HepG2 (cell line): Measurements from ENCODE around the gene CDK3. TPM values are rescaled to one million over a fixed set of nuclear protein-coding genes. Genes with fewer than 3 reads are reported as not detected.
A peak's percentile ranks its signal among the peaks of the same experiment; 100 is the strongest.

Experiments used
- CBX5 ChIP-seq: sonication (generic); formaldehyde crosslinking; IDR thresholded peaks from 2 replicates; pipeline ENCODE4 v1.4.0; 2020; ENCODE audit warnings: missing genetic modification reagents, borderline replicate concordance
- EZH2 ChIP-seq: conservative IDR thresholded peaks from 2 replicates; pipeline ENCODE4 v1.6.1; 2012; ENCODE audit warnings: mild to moderate bottlenecking, low read depth, low read length, moderate library complexity
- HOXA7 ChIP-seq: sonication (generic); formaldehyde crosslinking; IDR thresholded peaks from 2 replicates; pipeline ENCODE4 v1.8.1; 2022; ENCODE audit warnings: mild to moderate bottlenecking, missing genetic modification reagents, moderate library complexity
- NR3C1 ChIP-seq: sonication (generic); formaldehyde crosslinking; IDR thresholded peaks from 2 replicates; pipeline ENCODE4 v1.4.0; 2020; ENCODE audit warnings: missing genetic modification reagents
- RELA ChIP-seq: sonication (generic); formaldehyde crosslinking; IDR thresholded peaks from 2 replicates; pipeline ENCODE4 v1.4.0; 2020; ENCODE audit warnings: missing genetic modification reagents
- SKI ChIP-seq: fragments of 450-650 bp; IDR thresholded peaks from one replicate; pipeline ENCODE4 v1.6.1; 2018; ENCODE audit warnings: mild to moderate bottlenecking; ENCODE audit not compliant: partially characterized antibody
- SMAD3 ChIP-seq: sonication (generic); formaldehyde crosslinking; IDR thresholded peaks from 2 replicates; pipeline ENCODE4 v1.4.0; 2020; ENCODE audit warnings: missing genetic modification reagents
- SNAI1 ChIP-seq: sonication (generic); formaldehyde crosslinking; IDR thresholded peaks from 2 replicates; pipeline ENCODE4 v1.5.0; 2020; ENCODE audit warnings: mild to moderate bottlenecking, missing genetic modification reagents, borderline replicate concordance
- TSC22D2 ChIP-seq: sonication (generic); formaldehyde crosslinking; IDR thresholded peaks from 2 replicates; pipeline ENCODE4 v1.5.1; 2020; ENCODE audit warnings: missing genetic modification reagents, mild to moderate bottlenecking, borderline replicate concordance
- ZBTB38 ChIP-seq: sonication (generic); formaldehyde crosslinking; IDR thresholded peaks from 2 replicates; pipeline ENCODE4 v1.5.1; 2020; ENCODE audit warnings: mild to moderate bottlenecking, missing genetic modification reagents
- ZFP36 ChIP-seq: fragments of 150-350 bp; IDR thresholded peaks from 2 replicates; pipeline ENCODE4 v1.6.1; 2018; ENCODE audit warnings: borderline replicate concordance, low read length, low read depth; ENCODE audit not compliant: partially characterized antibody
- ZFP37 ChIP-seq: sonication (generic); formaldehyde crosslinking; IDR thresholded peaks from 2 replicates; pipeline ENCODE4 v1.4.0; 2020; ENCODE audit warnings: missing genetic modification reagents, borderline replicate concordance
- ZFP82 ChIP-seq: sonication (generic); formaldehyde crosslinking; IDR thresholded peaks from 2 replicates; pipeline ENCODE4 v1.5.1; 2020; ENCODE audit warnings: mild to moderate bottlenecking, missing genetic modification reagents, borderline replicate concordance
- ZMYM2 ChIP-seq: sonication (generic); formaldehyde crosslinking; IDR thresholded peaks from 2 replicates; pipeline ENCODE4 v1.8.0; 2022; ENCODE audit warnings: mild to moderate bottlenecking, missing genetic modification reagents
- ZNF20 ChIP-seq: sonication (generic); formaldehyde crosslinking; IDR thresholded peaks from 2 replicates; pipeline ENCODE4 v1.4.0; 2020; ENCODE audit warnings: mild to moderate bottlenecking, moderate library complexity, missing genetic modification reagents
- ZNF232 ChIP-seq: sonication (generic); formaldehyde crosslinking; IDR thresholded peaks from 2 replicates; pipeline ENCODE4 v1.4.0; 2020; ENCODE audit warnings: missing genetic modification reagents, borderline replicate concordance
- ZNF235 ChIP-seq: sonication (generic); formaldehyde crosslinking; IDR thresholded peaks from 2 replicates; pipeline ENCODE4 v1.8.1; 2023; ENCODE audit warnings: mild to moderate bottlenecking, missing genetic modification reagents, borderline replicate concordance
- ZNF337 ChIP-seq: sonication (generic); formaldehyde crosslinking; IDR thresholded peaks from 2 replicates; pipeline ENCODE4 v1.5.1; 2020; ENCODE audit warnings: missing genetic modification reagents, low read depth, mild to moderate bottlenecking, borderline replicate concordance
- ZNF446 ChIP-seq: sonication (generic); formaldehyde crosslinking; IDR thresholded peaks from 2 replicates; pipeline ENCODE4 v1.5.0; 2020; ENCODE audit warnings: mild to moderate bottlenecking, missing genetic modification reagents
- ZNF607 ChIP-seq: sonication (generic); formaldehyde crosslinking; IDR thresholded peaks from 2 replicates; pipeline ENCODE4 v1.5.1; 2020; ENCODE audit warnings: missing genetic modification reagents, mild to moderate bottlenecking, borderline replicate concordance
- ZNF703 ChIP-seq: sonication (generic); formaldehyde crosslinking; IDR thresholded peaks from 2 replicates; pipeline ENCODE4 v1.5.1; 2020; ENCODE audit warnings: missing genetic modification reagents, mild to moderate bottlenecking, moderate library complexity, borderline replicate concordance
- ZNF724P ChIP-seq: sonication (generic); formaldehyde crosslinking; IDR thresholded peaks from 2 replicates; pipeline ENCODE4 v1.8.0; 2022; ENCODE audit warnings: missing genetic modification reagents, borderline replicate concordance
- polyA plus RNA-seq, 8 experiments: library from polyadenylated mRNA; depleted of rRNA in 3 of 8; stranded (reverse) in 7 of 8; unstranded in 1 of 8; fragments of >200 nt; fragmentation: Illumina TruSeq in 4 of 8; extraction: Trizol in 4 of 8; gene quantifications; 2 replicates each; pipeline versions ENCODE4 v1.2.1 to v1.2.3, GENCODE V29; 2011 to 2016; ENCODE audit warnings: low read depth in 4 of 8, missing spikeins in 1 of 8, mixed read lengths in 1 of 8; ENCODE audit not compliant: insufficient read depth in 1 of 8
- total RNA-seq, 5 experiments: library from RNA; depleted of rRNA; stranded (reverse); fragments of >200 nt; fragmentation: Illumina TruSeq; extraction: Trizol; gene quantifications; 2 replicates each; pipeline ENCODE4 v1.2.3, GENCODE V29; 2016; ENCODE audit warnings: low read depth in 1 of 5
- TF ChIP-seq, protein P1 (sequence below): sonication (generic); formaldehyde crosslinking; IDR thresholded peaks from 2 replicates; pipeline ENCODE4 v1.4.0; 2020; ENCODE audit warnings: mild to moderate bottlenecking, missing genetic modification reagents
- TF ChIP-seq, protein P2 (sequence below): conservative IDR thresholded peaks from 2 replicates; pipeline ENCODE4 v1.6.1; 2018; ENCODE audit warnings: missing genetic modification reagents
- TF ChIP-seq, protein P3 (sequence below): sonication (generic); formaldehyde crosslinking; IDR thresholded peaks from 2 replicates; pipeline ENCODE4 v1.5.0; 2020; ENCODE audit warnings: mild to moderate bottlenecking, missing genetic modification reagents
- TF ChIP-seq, protein P4 (sequence below): sonication (generic); formaldehyde crosslinking; conservative IDR thresholded peaks from 2 replicates; pipeline ENCODE4 v1.8.0; 2022; ENCODE audit warnings: mild to moderate bottlenecking, moderate library complexity, missing genetic modification reagents

The CDK3 gene
- total and polyA plus RNA-seq, 2 of the 13 experiments (the other 11 are each of a cell fraction or from before 2014, with no cell fraction given), result 5.8 to 11.4 TPM

DNA sequence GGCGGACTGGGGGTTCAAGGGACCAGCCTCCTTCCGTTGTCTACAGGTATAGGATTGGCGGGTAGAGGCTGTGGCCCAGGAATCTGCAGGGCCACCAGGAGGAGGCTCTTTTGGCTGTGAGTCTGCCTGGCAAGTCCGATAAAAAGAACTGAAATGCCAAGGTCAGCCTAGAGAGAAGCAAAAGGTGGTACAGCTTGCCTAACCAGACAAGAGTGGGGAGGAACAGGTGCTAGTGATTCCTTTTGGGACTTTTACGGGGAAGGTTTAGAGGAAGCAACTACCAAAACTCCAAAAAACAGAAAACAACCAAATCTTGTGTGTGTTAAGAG lies 32.1 kb downstream of the CDK3 start (continued):
- TF ChIP-seq, protein P1, sequence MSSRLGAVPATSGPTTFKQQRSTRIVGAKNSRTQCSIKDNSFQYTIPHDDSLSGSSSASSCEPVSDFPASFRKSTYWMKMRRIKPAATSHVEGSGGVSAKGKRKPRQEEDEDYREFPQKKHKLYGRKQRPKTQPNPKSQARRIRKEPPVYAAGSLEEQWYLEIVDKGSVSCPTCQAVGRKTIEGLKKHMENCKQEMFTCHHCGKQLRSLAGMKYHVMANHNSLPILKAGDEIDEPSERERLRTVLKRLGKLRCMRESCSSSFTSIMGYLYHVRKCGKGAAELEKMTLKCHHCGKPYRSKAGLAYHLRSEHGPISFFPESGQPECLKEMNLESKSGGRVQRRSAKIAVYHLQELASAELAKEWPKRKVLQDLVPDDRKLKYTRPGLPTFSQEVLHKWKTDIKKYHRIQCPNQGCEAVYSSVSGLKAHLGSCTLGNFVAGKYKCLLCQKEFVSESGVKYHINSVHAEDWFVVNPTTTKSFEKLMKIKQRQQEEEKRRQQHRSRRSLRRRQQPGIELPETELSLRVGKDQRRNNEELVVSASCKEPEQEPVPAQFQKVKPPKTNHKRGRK (CRISPR knock-in tag), result no peak
- no peak for TF ChIP-seq ZNF607
- no peak for TF ChIP-seq ZNF446 (CRISPR knock-in tag)
- no peak for TF ChIP-seq CBX5 (CRISPR knock-in tag)
- no peak for TF ChIP-seq ZNF235
- 0 out of 2 replicates have a peak, but pooled peaks have one; percentile 12 for TF ChIP-seq TSC22D2 (CRISPR knock-in tag)
- TF ChIP-seq SKI, result no peak
- TF ChIP-seq SMAD3, result no peak
- TF ChIP-seq ZFP36, result no peak
- no peak for TF ChIP-seq ZNF337 (CRISPR knock-in tag)
- TF ChIP-seq SNAI1 (CRISPR knock-in tag), result no peak
- no peak for TF ChIP-seq NR3C1 (CRISPR knock-in tag)
- TF ChIP-seq ZNF724P (CRISPR knock-in tag), result no peak
- TF ChIP-seq, protein P2, sequence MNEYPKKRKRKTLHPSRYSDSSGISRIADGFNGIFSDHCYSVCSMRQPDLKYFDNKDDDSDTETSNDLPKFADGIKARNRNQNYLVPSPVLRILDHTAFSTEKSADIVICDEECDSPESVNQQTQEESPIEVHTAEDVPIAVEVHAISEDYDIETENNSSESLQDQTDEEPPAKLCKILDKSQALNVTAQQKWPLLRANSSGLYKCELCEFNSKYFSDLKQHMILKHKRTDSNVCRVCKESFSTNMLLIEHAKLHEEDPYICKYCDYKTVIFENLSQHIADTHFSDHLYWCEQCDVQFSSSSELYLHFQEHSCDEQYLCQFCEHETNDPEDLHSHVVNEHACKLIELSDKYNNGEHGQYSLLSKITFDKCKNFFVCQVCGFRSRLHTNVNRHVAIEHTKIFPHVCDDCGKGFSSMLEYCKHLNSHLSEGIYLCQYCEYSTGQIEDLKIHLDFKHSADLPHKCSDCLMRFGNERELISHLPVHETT (CRISPR knock-in tag), result no peak
- TF ChIP-seq, protein P3, sequence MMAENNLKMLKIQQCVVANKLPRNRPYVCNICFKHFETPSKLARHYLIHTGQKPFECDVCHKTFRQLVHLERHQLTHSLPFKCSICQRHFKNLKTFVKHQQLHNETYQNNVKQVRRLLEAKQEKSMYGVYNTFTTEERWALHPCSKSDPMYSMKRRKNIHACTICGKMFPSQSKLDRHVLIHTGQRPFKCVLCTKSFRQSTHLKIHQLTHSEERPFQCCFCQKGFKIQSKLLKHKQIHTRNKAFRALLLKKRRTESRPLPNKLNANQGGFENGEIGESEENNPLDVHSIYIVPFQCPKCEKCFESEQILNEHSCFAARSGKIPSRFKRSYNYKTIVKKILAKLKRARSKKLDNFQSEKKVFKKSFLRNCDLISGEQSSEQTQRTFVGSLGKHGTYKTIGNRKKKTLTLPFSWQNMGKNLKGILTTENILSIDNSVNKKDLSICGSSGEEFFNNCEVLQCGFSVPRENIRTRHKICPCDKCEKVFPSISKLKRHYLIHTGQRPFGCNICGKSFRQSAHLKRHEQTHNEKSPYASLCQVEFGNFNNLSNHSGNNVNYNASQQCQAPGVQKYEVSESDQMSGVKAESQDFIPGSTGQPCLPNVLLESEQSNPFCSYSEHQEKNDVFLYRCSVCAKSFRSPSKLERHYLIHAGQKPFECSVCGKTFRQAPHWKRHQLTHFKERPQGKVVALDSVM (CRISPR knock-in tag), result no peak; the same call in 1 of the 2 replicates
- TF ChIP-seq ZFP37, result no peak
- TF ChIP-seq ZNF20 (CRISPR knock-in tag), result no peak
- TF ChIP-seq HOXA7 (CRISPR knock-in tag), result no peak
- no peak for TF ChIP-seq ZFP82
- TF ChIP-seq EZH2, result no peak
- no peak for TF ChIP-seq ZBTB38 (CRISPR knock-in tag)
- no peak for TF ChIP-seq ZNF703 (CRISPR knock-in tag)
- TF ChIP-seq ZMYM2 (CRISPR knock-in tag), result 0 out of 2 replicates have a peak, but pooled peaks have one; percentile 49
- TF ChIP-seq, protein P4, sequence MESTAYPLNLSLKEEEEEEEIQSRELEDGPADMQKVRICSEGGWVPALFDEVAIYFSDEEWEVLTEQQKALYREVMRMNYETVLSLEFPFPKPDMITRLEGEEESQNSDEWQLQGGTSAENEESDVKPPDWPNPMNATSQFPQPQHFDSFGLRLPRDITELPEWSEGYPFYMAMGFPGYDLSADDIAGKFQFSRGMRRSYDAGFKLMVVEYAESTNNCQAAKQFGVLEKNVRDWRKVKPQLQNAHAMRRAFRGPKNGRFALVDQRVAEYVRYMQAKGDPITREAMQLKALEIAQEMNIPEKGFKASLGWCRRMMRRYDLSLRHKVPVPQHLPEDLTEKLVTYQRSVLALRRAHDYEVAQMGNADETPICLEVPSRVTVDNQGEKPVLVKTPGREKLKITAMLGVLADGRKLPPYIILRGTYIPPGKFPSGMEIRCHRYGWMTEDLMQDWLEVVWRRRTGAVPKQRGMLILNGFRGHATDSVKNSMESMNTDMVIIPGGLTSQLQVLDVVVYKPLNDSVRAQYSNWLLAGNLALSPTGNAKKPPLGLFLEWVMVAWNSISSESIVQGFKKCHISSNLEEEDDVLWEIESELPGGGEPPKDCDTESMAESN, result no peak
- TF ChIP-seq ZNF232, result 0 out of 2 replicates have a peak, but pooled peaks have one; percentile 16
- no peak for TF ChIP-seq RELA (CRISPR knock-in tag)
